Right atrium auricular region (tissue), 2 donors: ENCODE results near the gene BMPR1B. TPM values are rescaled to one million over a fixed set of nuclear protein-coding genes. Genes with fewer than 3 reads are reported as not detected.

Experiments used
- DNase-seq: peaks from one replicate; pipeline ENCODE4 v3.0.0-alpha.2; 2019; ENCODE audit warnings: low spot score
- H3K27ac ChIP-seq, 2 donors: fragments of 200-600 bp; sonication (generic); 1 replicate in 1 of 2; 2 replicates in 1 of 2; pipeline ENCODE4 v1.5.1; 2016 to 2019
- H3K27me3 ChIP-seq, 2 donors: fragments of 200-600 bp; sonication (generic); one replicate each; pipeline versions ENCODE4 v1.5.1 to v1.6.0; 2017 to 2019
- H3K36me3 ChIP-seq: fragments of 200-600 bp; sonication (generic); one replicate; pipeline ENCODE4 v1.5.1; 2016
- H3K4me1 ChIP-seq, 2 donors: fragments of 200-600 bp; sonication (generic); one replicate each; pipeline versions ENCODE4 v1.5.1 to v1.6.0; 2017 to 2019
- H3K4me3 ChIP-seq, 2 donors: fragments of 200-600 bp; sonication (generic); 1 replicate in 1 of 2; 2 replicates in 1 of 2; pipeline ENCODE4 v1.5.1; 2017 to 2019; ENCODE audit warnings: mild to moderate bottlenecking in 1 of 2, moderate library complexity in 1 of 2
- H3K9me3 ChIP-seq, 2 donors: fragments of 200-600 bp; sonication (generic); one replicate each; pipeline ENCODE4 v1.5.1; 2019
- CTCF ChIP-seq, 2 donors: fragments of 200-600 bp; sonication (generic); IDR thresholded peaks; one replicate each; pipeline ENCODE4 v1.5.1; 2019; ENCODE audit warnings: antibody characterized with exemption in 2 of 2
- total RNA-seq, 2 donors: library from RNA; depleted of rRNA; stranded (reverse); fragments of >200 nt; gene quantifications; one replicate each; pipeline ENCODE4 v1.1.0, GENCODE V29; 2016

Gene BMPR1B
- total RNA-seq, 2 donors from 2014 or later: 0.82 to 1.4 TPM

GRCh38 chr4:94804650-94805049 lies 46.9 kb downstream of the BMPR1B start:
- H3K27me3 ChIP-seq: no peaks in the 10 kb centered on the region
- no peaks in the 10 kb centered on the region for H3K9me3 ChIP-seq
- no peaks in the 10 kb centered on the region for H3K4me1 ChIP-seq
- no peak for DNase-seq
- no peak for TF ChIP-seq CTCF (IDR thresholded peaks at IDR 0.05)
- no peak overlapping the region for H3K27ac ChIP-seq
- no peak overlapping the region for H3K4me3 ChIP-seq
- no peaks in the 10 kb centered on the region for H3K36me3 ChIP-seq

GRCh38 chr4:94806376-94806775 lies 48.6 kb downstream of the BMPR1B start:
- no peaks in the 10 kb centered on the region for H3K36me3 ChIP-seq
- H3K4me1 ChIP-seq: no peaks in the 10 kb centered on the region
- H3K9me3 ChIP-seq: no peaks in the 10 kb centered on the region
- H3K27me3 ChIP-seq: no peaks in the 10 kb centered on the region
- DNase-seq: no peak
- H3K27ac ChIP-seq: no peak overlapping the region
- no peak for TF ChIP-seq CTCF (IDR thresholded peaks at IDR 0.05)
- no peak overlapping the region for H3K4me3 ChIP-seq

GRCh38 chr4:94811643-94812042 lies 53.9 kb downstream of the BMPR1B start:
- H3K27me3 ChIP-seq: no peaks in the 10 kb centered on the region
- TF ChIP-seq CTCF (IDR thresholded peaks at IDR 0.05): no peak
- no peak overlapping the region for H3K4me3 ChIP-seq
- no peaks in the 10 kb centered on the region for H3K4me1 ChIP-seq
- H3K9me3 ChIP-seq: no peaks in the 10 kb centered on the region
- H3K36me3 ChIP-seq: no peaks in the 10 kb centered on the region
- H3K27ac ChIP-seq: no peak overlapping the region
- no peak for DNase-seq

GRCh38 chr4:94813221-94813620 lies 55.5 kb downstream of the BMPR1B start:
- Histone ChIP-seq H3K27ac (no peak overlapping the region), H3K4me3 (no peak overlapping the region), H3K4me1 (no peaks in the 10 kb centered on the region), H3K27me3 (no peaks in the 10 kb centered on the region), H3K36me3 (no peaks in the 10 kb centered on the region), H3K9me3 (no peaks in the 10 kb centered on the region)
- TF ChIP-seq CTCF (IDR thresholded peaks at IDR 0.05): no peak
- no peak for DNase-seq

GRCh38 chr4:94814237-94814636 lies 56.5 kb downstream of the BMPR1B start:
- H3K27me3 ChIP-seq: no peaks in the 10 kb centered on the region
- H3K36me3 ChIP-seq: no peaks in the 10 kb centered on the region
- no peak for TF ChIP-seq CTCF (IDR thresholded peaks at IDR 0.05)

GRCh38 chr4:94819371-94820168 lies 61.8 kb downstream of the BMPR1B start:
- H3K27ac ChIP-seq: no peak overlapping the region
- no peaks in the 10 kb centered on the region for H3K36me3 ChIP-seq
- H3K27me3 ChIP-seq: no peaks in the 10 kb centered on the region
- no peaks in the 10 kb centered on the region for H3K4me1 ChIP-seq
- DNase-seq: no peak
- no peak for TF ChIP-seq CTCF (IDR thresholded peaks at IDR 0.05)
- no peaks in the 10 kb centered on the region for H3K9me3 ChIP-seq
- no peak overlapping the region for H3K4me3 ChIP-seq

More at GRCh38 chr4:94814237-94814636, 56.5 kb downstream of the BMPR1B start:
- H3K4me3 ChIP-seq: no peak overlapping the region
- DNase-seq: no peak
- no peaks in the 10 kb centered on the region for H3K4me1 ChIP-seq
- H3K27ac ChIP-seq: no peak overlapping the region
- H3K9me3 ChIP-seq: no peaks in the 10 kb centered on the region
